Gastroesophageal sphincter (tissue), 3 donors: Measurements from ENCODE around the gene MTO1.

Experiments
- CTCF ChIP-seq, 4 experiments: fragments of 200-600 bp in 2 of 4; fragments of 450-650 bp in 2 of 4; sonication (generic) in 1 of 4; IDR thresholded peaks; one replicate each; pipeline ENCODE4 v1.5.1; 2017 to 2019; ENCODE audit warnings: antibody characterized with exemption in 4 of 4, mild to moderate bottlenecking in 2 of 4, moderate library complexity in 2 of 4
- EP300 ChIP-seq: sonication (generic); formaldehyde crosslinking; IDR thresholded peaks from one replicate; pipeline ENCODE4 v1.6.1; 2017; ENCODE audit warnings: antibody characterized with exemption, mild to moderate bottlenecking
- POLR2AphosphoS5 ChIP-seq: sonication (generic); formaldehyde crosslinking; IDR thresholded peaks from one replicate; pipeline ENCODE4 v1.6.1; 2017; ENCODE audit warnings: antibody characterized with exemption

- no peak for TF ChIP-seq CTCF (IDR thresholded peaks at IDR 0.05)
- TF ChIP-seq EP300, result no peak
- TF ChIP-seq POLR2AphosphoS5, result no peak
Measured at GRCh38 chr6:73534628-73535027, 73.1 kb downstream of the MTO1 start.
